ENCODE data around the gene UBE2G2. TPM values are rescaled to one million over a fixed set of nuclear protein-coding genes. Genes with fewer than 3 reads are reported as not detected.

UBE2G2 gene
- total RNA-seq, 1 donor from 2014 or later: 67.4 TPM

GRCh38 chr21:44815225-44815624, 13.6 kb upstream of the UBE2G2 start:
- no peak for FAIRE-seq
- Histone ChIP-seq H3K27me3 (ENCODE audit: control insufficient read depth, insufficient read depth, low read length) (no peaks in the 10 kb centered on the region), H3K36me3 (ENCODE audit: control insufficient read depth, insufficient read depth, low read length) (peaks cover 4% of the 10 kb centered on the region), H3K4me3 (ENCODE audit: low read depth, low read length) (no peak overlapping the region)
- TF ChIP-seq CTCF (IDR thresholded peaks at IDR 0.05; ENCODE audit: insufficient read depth, low read length, severe bottlenecking): no peak
- DNase-seq (ENCODE audit: low read depth): no peak

GRCh38 chr21:44814498-44815023, 12.9 kb upstream of the UBE2G2 start:
- no peak for TF ChIP-seq CTCF (IDR thresholded peaks at IDR 0.05; ENCODE audit: insufficient read depth, low read length, severe bottlenecking)
- H3K4me3 ChIP-seq (ENCODE audit: low read depth, low read length): no peak overlapping the region
- peaks cover 5% of the 10 kb centered on the region for H3K36me3 ChIP-seq (ENCODE audit: control insufficient read depth, insufficient read depth, low read length)
- no peak for DNase-seq (ENCODE audit: low read depth)
- no peak for FAIRE-seq
- H3K27me3 ChIP-seq (ENCODE audit: control insufficient read depth, insufficient read depth, low read length): no peaks in the 10 kb centered on the region

GRCh38 chr21:44813727-44814126, 12.1 kb upstream of the UBE2G2 start:
- no peak for TF ChIP-seq CTCF (IDR thresholded peaks at IDR 0.05; ENCODE audit: insufficient read depth, low read length, severe bottlenecking)
- DNase-seq (ENCODE audit: low read depth) (no peak), FAIRE-seq (peak; percentile 7)
- no peaks in the 10 kb centered on the region for H3K27me3 ChIP-seq (ENCODE audit: control insufficient read depth, insufficient read depth, low read length)
- peaks cover 5% of the 10 kb centered on the region for H3K36me3 ChIP-seq (ENCODE audit: control insufficient read depth, insufficient read depth, low read length)
- H3K4me3 ChIP-seq (ENCODE audit: low read depth, low read length): no peak overlapping the region

GRCh38 chr21:44813149-44813548, 11.5 kb upstream of the UBE2G2 start:
- no peak for FAIRE-seq
- Histone ChIP-seq H3K36me3 (ENCODE audit: control insufficient read depth, insufficient read depth, low read length) (peaks cover 8% of the 10 kb centered on the region), H3K27me3 (ENCODE audit: control insufficient read depth, insufficient read depth, low read length) (no peaks in the 10 kb centered on the region), H3K4me3 (ENCODE audit: low read depth, low read length) (no peak overlapping the region)
- no peak for TF ChIP-seq CTCF (IDR thresholded peaks at IDR 0.05; ENCODE audit: insufficient read depth, low read length, severe bottlenecking)
- no peak for DNase-seq (ENCODE audit: low read depth)

GRCh38 chr21:44812640-44813039, 11.0 kb upstream of the UBE2G2 start:
- no peak for DNase-seq (ENCODE audit: low read depth)
- no peak overlapping the region for H3K4me3 ChIP-seq (ENCODE audit: low read depth, low read length)
- peaks cover 8% of the 10 kb centered on the region for H3K36me3 ChIP-seq (ENCODE audit: control insufficient read depth, insufficient read depth, low read length)
- H3K27me3 ChIP-seq (ENCODE audit: control insufficient read depth, insufficient read depth, low read length): no peaks in the 10 kb centered on the region
- no peak for TF ChIP-seq CTCF (IDR thresholded peaks at IDR 0.05; ENCODE audit: insufficient read depth, low read length, severe bottlenecking)
- FAIRE-seq: no peak

- no peaks in the 10 kb centered on the region for H3K27me3 ChIP-seq (ENCODE audit: control insufficient read depth, insufficient read depth, low read length)
- FAIRE-seq: peak; percentile 96
- no peak for DNase-seq (ENCODE audit: low read depth)
- TF ChIP-seq CTCF (IDR thresholded peaks at IDR 0.05; ENCODE audit: insufficient read depth, low read length, severe bottlenecking): no peak
- H3K36me3 ChIP-seq (ENCODE audit: control insufficient read depth, insufficient read depth, low read length): peaks cover 15% of the 10 kb centered on the region
- no peak overlapping the region for H3K4me3 ChIP-seq (ENCODE audit: low read depth, low read length)
These were observed 9.2 kb upstream of the UBE2G2 start for GRCh38 chr21:44810779-44811178.

Data from bronchial epithelial cell (primary cell).